Lower leg skin (tissue), 4 donors: ENCODE measurements around the gene KCND1. TPM values are rescaled to one million over a fixed set of nuclear protein-coding genes. Genes with fewer than 3 reads are reported as not detected.
A peak's percentile ranks its signal among the peaks of the same experiment; 100 is the strongest.

Experiments used
- DNase-seq, 2 donors: peaks; one replicate each; pipeline ENCODE4 v3.0.0-alpha.2; 2019; ENCODE audit warnings: low spot score in 2 of 2
- H3K4me3 ChIP-seq: fragments of 200-600 bp; sonication (generic); 2 replicates; pipeline ENCODE4 v1.5.1; 2017; ENCODE audit warnings: mild to moderate bottlenecking, low read depth; ENCODE audit not compliant: poor library complexity, severe bottlenecking
- CTCF ChIP-seq, 3 donors: fragments of 450-650 bp; IDR thresholded peaks; one replicate each; pipeline ENCODE4 v1.5.1; 2016; ENCODE audit warnings: antibody characterized with exemption in 3 of 3, mild to moderate bottlenecking in 3 of 3, moderate library complexity in 2 of 3
- POLR2A ChIP-seq, 2 donors: fragments of 450-650 bp; IDR thresholded peaks; one replicate each; pipeline ENCODE4 v1.6.1; 2016 to 2017; ENCODE audit warnings: antibody characterized with exemption in 2 of 2, mild to moderate bottlenecking in 1 of 2, moderate library complexity in 1 of 2
- WGBS, 2 donors: methylation state at CpG; one replicate each; pipeline ENCODE4 v1.1.5; 2018; 5-methylcytosine and 5-hydroxymethylcytosine counted together
- intact Hi-C: fragments of 100-400 bp; cut with DNase I; formaldehyde crosslinking; loops from one replicate; pipeline ENCODE4 v1.15.0; 2023; ENCODE audit warnings: low total_unique reads
- total RNA-seq, 4 donors: library from RNA; depleted of rRNA; stranded (reverse); fragments of >200 nt; gene quantifications; one replicate each; pipeline ENCODE4 v1.1.0, GENCODE V29; 2016

KCND1 gene
- total RNA-seq, 4 donors from 2014 or later = 0.08 to 0.72 (median 0.33) TPM

GRCh38 chrX:48956728-48957414 is 14.8 kb downstream of the KCND1 start:
- H3K4me3 ChIP-seq = peak overlapping the region; percentile 55
- 1 to 44% methylated on average over 25 to 43 of the region's 61 CpGs for WGBS, 2 donors
- no peak for TF ChIP-seq CTCF (IDR thresholded peaks at IDR 0.05)
- intact Hi-C loops = no loop called here
- DNase-seq = no peak

GRCh38 chrX:48948589-48948988 is 23.1 kb downstream of the KCND1 start:
- no peak for TF ChIP-seq POLR2A (IDR thresholded peaks at IDR 0.05)
- no peak for TF ChIP-seq CTCF (IDR thresholded peaks at IDR 0.05)
- no peak overlapping the region for H3K4me3 ChIP-seq
- 92 to 100% methylated on average over 1 of the region's 1 CpG for WGBS, 2 donors
- DNase-seq = no peak
- intact Hi-C loops = no loop called here

GRCh38 chrX:48945517-48946348 is 25.9 kb downstream of the KCND1 start:
- no peak for DNase-seq
- H3K4me3 ChIP-seq = no peak overlapping the region
- TF ChIP-seq POLR2A (IDR thresholded peaks at IDR 0.05) = no peak
- TF ChIP-seq CTCF (IDR thresholded peaks at IDR 0.05) = no peak
- 50 to 53% methylated on average over 8 of the region's 8 CpGs for WGBS, 2 donors
- intact Hi-C loops = no loop called here

GRCh38 chrX:48942895-48943294 is 28.7 kb downstream of the KCND1 start:
- no peak for TF ChIP-seq POLR2A (IDR thresholded peaks at IDR 0.05)
- TF ChIP-seq CTCF (IDR thresholded peaks at IDR 0.05) = no peak
- DNase-seq = no peak
- no peak overlapping the region for H3K4me3 ChIP-seq
- intact Hi-C loops = no loop called here
- WGBS, 2 donors = 74 to 86% methylated on average over 2 of the region's 2 CpGs

GRCh38 chrX:48940404-48940955 is 31.2 kb downstream of the KCND1 start:
- 83% methylated on average over 2 of the region's 2 CpGs for WGBS, 2 donors
- no peak for DNase-seq
- no peak overlapping the region for H3K4me3 ChIP-seq
- TF ChIP-seq POLR2A (IDR thresholded peaks at IDR 0.05) = no peak
- no peak for TF ChIP-seq CTCF (IDR thresholded peaks at IDR 0.05)
- intact Hi-C loops = no loop called here
